Parathyroid adenoma (tissue), 2 donors: ENCODE measurements around the gene GPSM3.

Source experiments
- H2AFZ ChIP-seq: fragments of 300-600 bp; sonication (generic); one replicate; pipeline ENCODE4 v1.7.0; 2017; ENCODE audit warnings: antibody characterized with exemption, mild to moderate bottlenecking
- H3K27ac ChIP-seq: fragments of 300-600 bp; sonication (generic); one replicate; pipeline ENCODE4 v1.7.0; 2017
- H3K27me3 ChIP-seq: fragments of 300-600 bp; sonication (generic); one replicate; pipeline ENCODE4 v1.7.0; 2017; ENCODE audit warnings: low read length; ENCODE audit not compliant: control insufficient read depth, insufficient read depth
- H3K36me3 ChIP-seq: fragments of 300-600 bp; sonication (generic); one replicate; pipeline ENCODE4 v1.7.0; 2017; ENCODE audit warnings: low read length; ENCODE audit not compliant: control insufficient read depth, insufficient read depth
- H3K4me1 ChIP-seq: fragments of 300-600 bp; sonication (generic); one replicate; pipeline ENCODE4 v1.7.0; 2017; ENCODE audit warnings: control low read depth
- H3K4me2 ChIP-seq: fragments of 300-600 bp; sonication (generic); one replicate; pipeline ENCODE4 v1.7.0; 2017; ENCODE audit warnings: low read length
- H3K4me3 ChIP-seq: fragments of 300-600 bp; sonication (generic); one replicate; pipeline ENCODE4 v1.7.0; 2017; ENCODE audit warnings: low read depth, low read length
- H3K79me2 ChIP-seq: fragments of 300-600 bp; sonication (generic); one replicate; pipeline ENCODE4 v1.7.0; 2017; ENCODE audit warnings: control low read depth
- H3K9ac ChIP-seq: fragments of 300-600 bp; sonication (generic); one replicate; pipeline ENCODE4 v1.7.0; 2017; ENCODE audit warnings: mild to moderate bottlenecking
- H3K9me3 ChIP-seq: fragments of 300-600 bp; sonication (generic); one replicate; pipeline ENCODE4 v1.7.0; 2017; ENCODE audit warnings: low read length; ENCODE audit not compliant: control insufficient read depth
- TF ChIP-seq, protein P1 (sequence below): fragments of 300-600 bp; sonication (generic); IDR thresholded peaks from one replicate; pipeline ENCODE4 v1.7.0; 2017; ENCODE audit warnings: antibody characterized with exemption, mild to moderate bottlenecking
- donor health status: primary hyperparathyroidism.

GPSM3 gene

DNA sequence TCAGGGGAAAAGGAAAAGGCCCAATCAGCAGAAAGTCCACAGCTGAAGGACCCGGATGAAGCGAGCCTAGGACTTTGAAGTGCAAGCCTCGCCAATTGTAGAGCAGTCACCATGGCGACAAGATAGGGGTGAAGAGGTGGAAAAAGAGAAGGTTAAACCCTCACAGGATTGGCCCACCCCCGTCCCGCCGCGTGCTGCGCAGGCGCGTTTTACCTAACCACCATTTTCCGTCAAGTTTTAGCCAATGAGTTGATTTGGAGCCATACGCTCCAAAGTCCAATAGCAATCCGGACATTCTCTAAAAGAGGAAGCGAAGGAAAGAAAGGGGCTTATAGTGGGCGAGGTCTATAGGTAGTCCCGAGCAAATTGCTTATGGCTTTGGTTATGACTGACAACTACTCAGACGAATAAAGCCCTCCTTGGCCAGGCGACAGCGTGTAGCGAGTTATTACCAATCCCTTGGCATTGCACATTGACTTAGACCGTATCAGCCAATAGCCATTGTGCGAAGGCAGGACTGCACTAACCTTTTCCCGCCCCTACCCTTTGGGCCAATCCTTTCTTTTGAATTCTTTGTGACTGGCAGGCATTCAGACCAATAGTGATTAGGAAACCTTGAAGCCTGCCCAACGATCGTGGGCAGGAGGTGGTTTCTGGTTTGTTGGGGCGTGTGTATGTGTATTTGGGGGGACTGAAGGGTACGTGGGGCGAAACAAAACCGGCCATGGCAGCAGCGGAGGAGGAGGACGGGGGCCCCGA lies 14.5 kb downstream of the GPSM3 start, which contains the start of gene RNF5:
RNF5 (plus strand) TSS at position 618 of the 759 bp plus-strand sequence; CDS start at position 725, 107 bp downstream.
- peak within 1 kb of the TSS; percentile 89 for H2AFZ ChIP-seq
- no peaks in the 10 kb centered on the region for H3K9me3 ChIP-seq
- no peaks in the 10 kb centered on the region for H3K36me3 ChIP-seq
- H3K4me2 ChIP-seq: peak within 1 kb of the TSS; percentile 91
- H3K4me1 ChIP-seq: peaks cover 9% of the 10 kb centered on the region
- TF ChIP-seq, protein P1, sequence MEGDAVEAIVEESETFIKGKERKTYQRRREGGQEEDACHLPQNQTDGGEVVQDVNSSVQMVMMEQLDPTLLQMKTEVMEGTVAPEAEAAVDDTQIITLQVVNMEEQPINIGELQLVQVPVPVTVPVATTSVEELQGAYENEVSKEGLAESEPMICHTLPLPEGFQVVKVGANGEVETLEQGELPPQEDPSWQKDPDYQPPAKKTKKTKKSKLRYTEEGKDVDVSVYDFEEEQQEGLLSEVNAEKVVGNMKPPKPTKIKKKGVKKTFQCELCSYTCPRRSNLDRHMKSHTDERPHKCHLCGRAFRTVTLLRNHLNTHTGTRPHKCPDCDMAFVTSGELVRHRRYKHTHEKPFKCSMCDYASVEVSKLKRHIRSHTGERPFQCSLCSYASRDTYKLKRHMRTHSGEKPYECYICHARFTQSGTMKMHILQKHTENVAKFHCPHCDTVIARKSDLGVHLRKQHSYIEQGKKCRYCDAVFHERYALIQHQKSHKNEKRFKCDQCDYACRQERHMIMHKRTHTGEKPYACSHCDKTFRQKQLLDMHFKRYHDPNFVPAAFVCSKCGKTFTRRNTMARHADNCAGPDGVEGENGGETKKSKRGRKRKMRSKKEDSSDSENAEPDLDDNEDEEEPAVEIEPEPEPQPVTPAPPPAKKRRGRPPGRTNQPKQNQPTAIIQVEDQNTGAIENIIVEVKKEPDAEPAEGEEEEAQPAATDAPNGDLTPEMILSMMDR: no peak
- peaks cover 9% of the 10 kb centered on the region for H3K79me2 ChIP-seq
- H3K9ac ChIP-seq: peak within 1 kb of the TSS; percentile 47
- H3K27ac ChIP-seq: peak within 1 kb of the TSS; percentile 98
- H3K4me3 ChIP-seq: peak within 1 kb of the TSS; percentile 89
- no peaks in the 10 kb centered on the region for H3K27me3 ChIP-seq

DNA sequence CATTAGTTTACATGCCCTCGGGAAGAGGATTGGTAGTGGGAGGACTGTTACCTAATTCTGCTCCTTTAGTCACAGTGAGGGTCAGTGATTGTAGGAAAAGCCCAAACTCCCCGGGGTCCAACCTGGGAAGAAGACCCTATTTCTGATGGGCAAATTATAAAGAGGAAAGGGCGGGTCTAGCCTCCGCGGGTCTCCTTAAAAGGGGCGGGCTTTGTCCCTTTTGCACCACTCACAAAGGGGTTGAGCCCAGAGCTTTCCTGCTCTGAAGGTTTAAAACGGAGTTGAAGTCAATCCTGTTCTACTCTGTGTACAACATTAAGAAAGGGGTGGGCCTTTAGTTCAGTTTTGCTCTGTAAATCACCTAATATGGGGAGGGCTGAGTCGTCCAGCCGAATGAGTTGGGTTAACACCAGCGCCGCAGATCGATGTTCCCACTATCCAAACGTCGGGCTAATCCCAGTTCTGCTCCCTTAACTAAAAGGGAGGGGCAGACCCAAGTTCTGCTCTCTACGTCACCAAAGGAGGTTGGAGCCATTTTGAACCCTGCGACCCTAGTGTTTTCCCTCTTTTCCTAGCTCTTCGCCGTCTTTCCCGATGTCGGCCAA lies 15.2 kb downstream of the GPSM3 start:
- Histone ChIP-seq H3K36me3 (no peaks in the 10 kb centered on the region), H3K4me1 (peaks cover 9% of the 10 kb centered on the region), H3K9ac (peak overlapping the region; percentile 25), H3K27me3 (no peaks in the 10 kb centered on the region), H3K4me3 (peak overlapping the region; percentile 89), H3K9me3 (no peaks in the 10 kb centered on the region), H3K4me2 (peak overlapping the region; percentile 91), H3K27ac (peak overlapping the region; percentile 98), H2AFZ (peak overlapping the region; percentile 89), H3K79me2 (peaks cover 9% of the 10 kb centered on the region)
- TF ChIP-seq, protein P1: no peak

DNA sequence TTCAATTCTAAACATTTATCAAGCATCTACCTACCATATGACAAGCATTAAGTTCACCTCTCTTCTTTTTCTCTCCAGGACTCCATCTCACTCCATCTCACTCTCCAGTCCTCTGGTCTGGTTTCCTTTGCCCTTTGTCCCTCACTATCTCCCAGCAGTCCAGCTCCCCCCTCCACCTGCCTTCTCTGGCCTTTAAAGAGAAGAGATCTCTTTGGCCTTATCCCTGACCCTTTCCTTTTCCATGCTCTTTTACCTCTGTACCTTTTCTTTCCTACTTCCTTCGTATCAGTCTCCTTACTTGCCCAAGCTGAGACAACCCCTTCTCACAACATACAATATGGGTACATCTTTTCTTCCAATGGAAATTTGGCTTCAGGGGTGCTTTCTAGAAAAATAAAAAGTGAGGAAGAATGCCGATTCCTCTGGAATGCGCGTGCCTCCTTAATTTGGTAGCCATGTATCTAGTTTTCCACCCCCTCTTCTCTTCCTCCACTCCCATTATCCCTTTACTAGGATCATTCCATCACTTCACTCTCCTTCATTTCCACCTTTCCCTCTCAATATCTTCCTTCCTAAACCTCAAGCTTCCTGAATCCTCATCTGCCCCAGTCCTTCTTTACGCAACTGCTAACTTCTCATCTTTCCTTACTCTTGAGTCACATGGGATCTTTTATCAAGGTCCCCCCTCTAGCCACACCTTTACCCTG lies 15.8 kb downstream of the GPSM3 start:
- Histone ChIP-seq H2AFZ (peak overlapping the region; percentile 89), H3K4me2 (peak overlapping the region; percentile 91), H3K9me3 (no peaks in the 10 kb centered on the region), H3K79me2 (peaks cover 9% of the 10 kb centered on the region), H3K9ac (no peak overlapping the region), H3K36me3 (no peaks in the 10 kb centered on the region), H3K27ac (peak overlapping the region; percentile 98), H3K27me3 (no peaks in the 10 kb centered on the region), H3K4me1 (peaks cover 9% of the 10 kb centered on the region), H3K4me3 (peak overlapping the region; percentile 89)
- TF ChIP-seq, protein P1: no peak

DNA sequence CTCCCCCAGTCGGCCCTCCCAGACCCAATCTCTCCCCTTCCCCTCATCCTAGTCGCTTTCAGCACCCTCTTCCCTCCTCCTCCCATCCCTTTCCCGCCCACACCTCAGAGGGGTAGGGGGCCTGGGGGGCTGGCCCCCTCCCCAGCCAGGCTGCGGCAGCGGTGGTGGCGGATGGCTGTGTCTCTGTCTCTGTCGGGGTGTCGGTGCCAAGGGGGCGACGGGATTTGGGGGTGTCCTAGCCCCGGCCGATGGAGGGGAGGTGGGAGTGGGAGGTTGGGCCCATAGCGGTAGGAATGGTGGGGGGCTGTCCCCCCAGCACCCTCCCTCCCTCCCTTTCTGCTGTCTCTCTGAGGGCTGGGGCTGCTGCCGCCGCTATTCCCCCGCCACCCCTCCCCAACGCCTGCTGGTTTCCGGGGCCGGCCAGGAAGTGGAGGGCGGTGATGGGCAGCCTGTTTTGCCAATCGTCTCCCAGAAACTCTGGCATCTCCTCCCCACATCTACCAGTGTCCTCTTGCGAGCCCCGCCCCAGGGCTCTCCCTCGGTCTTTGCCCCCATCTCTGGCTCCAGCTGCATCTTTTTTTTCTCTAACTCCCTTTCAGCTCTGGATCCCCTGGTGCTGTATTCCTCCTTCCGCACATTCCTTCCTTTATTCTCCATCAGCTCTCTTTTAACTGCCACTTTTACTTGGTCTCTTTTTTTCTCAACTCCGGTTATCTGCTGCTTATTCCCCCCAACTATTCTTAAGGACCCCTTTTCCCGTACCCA lies 16.6 kb downstream of the GPSM3 start, which contains the start of gene AGPAT1:
AGPAT1 (minus strand) TSS at position 374 of the 765 bp plus-strand sequence. CDS start 4,588 bp downstream, outside the sequence.
- Histone ChIP-seq H3K4me2 (peak within 1 kb of the TSS; percentile 91), H3K27me3 (no peaks in the 10 kb centered on the region), H3K27ac (peak within 1 kb of the TSS; percentile 98), H3K4me3 (peak within 1 kb of the TSS; percentile 89), H2AFZ (peak within 1 kb of the TSS; percentile 89), H3K9ac (peak within 1 kb of the TSS; percentile 89), H3K4me1 (peaks cover 9% of the 10 kb centered on the region), H3K9me3 (no peaks in the 10 kb centered on the region), H3K79me2 (peaks cover 9% of the 10 kb centered on the region), H3K36me3 (no peaks in the 10 kb centered on the region)
- TF ChIP-seq, protein P1: no peak
